ENCODE data around the gene CA9. TPM values are rescaled to one million over a fixed set of nuclear protein-coding genes. Genes with fewer than 3 reads are reported as not detected.

The CA9 gene
- polyA plus RNA-seq, 3 donors = not detected

- H3K4me2 ChIP-seq (replicated peaks; ENCODE audit: extremely low read depth, low read length, poor library complexity, severe bottlenecking) = peak within 1 kb of the TSS; percentile 90
- Mint-ChIP-seq H3K27me3 (ENCODE audit: low read depth in 3 of 3) (peaks cover 4 to 25% (median 6%) of the 10 kb centered on the region in 3 donors), H3K27ac (peak within 1 kb of the TSS in 3 of 7 donors; percentile 33 to 60 (median 38)), H3K4me1 (peaks cover 10% of the 10 kb centered on the region), H3K36me3 (no peaks in the 10 kb centered on the region), H3K9me3 (peaks cover 0 to 3% (median 0%) of the 10 kb centered on the region in 7 donors), H3K4me3 (peak within 1 kb of the TSS; percentile 88 to 91)
- peak within 1 kb of the TSS; percentile 94 for H2AFZ ChIP-seq (ENCODE audit: insufficient read depth, low read depth, low read length, poor library complexity, severe bottlenecking)
- TF ChIP-seq CTCF (IDR thresholded peaks at IDR 0.05) = no peak
- H4K20me1 ChIP-seq (ENCODE audit: insufficient read depth, low read length) = no peaks in the 10 kb centered on the region
- H3K27ac ChIP-seq (ENCODE audit: low read depth in 1 of 2, low read length in 2 of 2) = peak within 1 kb of the TSS in 1 of 2 donors; percentile 36
- 34% methylated on average over 46 of the region's 61 CpGs for WGBS (ENCODE audit: insufficient coverage)
- H3K9me3 ChIP-seq (replicated peaks in 1 of 2; ENCODE audit: control insufficient read depth in 1 of 2, insufficient read depth in 1 of 2, low read length in 2 of 2) = no peaks in the 10 kb centered on the region
- no peaks in the 10 kb centered on the region for H3K36me3 ChIP-seq (replicated peaks in 1 of 2; ENCODE audit: control insufficient read depth in 1 of 2, insufficient read depth in 2 of 2, low read length in 2 of 2)
- peaks cover 14 to 21% of the 10 kb centered on the region in 2 donors for H3K4me1 ChIP-seq (ENCODE audit: control insufficient read depth in 1 of 2, insufficient read depth in 2 of 2, low read length in 2 of 2)
- intact Hi-C loops (cut with micrococcal nuclease) = loop anchor here in 1 of 2 donors (10.0 kb wide), 1 partner anchor 45 kb away; no protein-coding TSS in a partner anchor
- H3K9ac ChIP-seq (ENCODE audit: insufficient read depth, low read length, poor library complexity, severe bottlenecking) = peak within 1 kb of the TSS; percentile 75
- no peaks in the 10 kb centered on the region for H3K79me2 ChIP-seq (ENCODE audit: insufficient read depth, low read length)
- DNase-seq = no peak
- peak within 1 kb of the TSS; percentile 86 to 93 (median 90) for H3K4me3 ChIP-seq (replicated peaks in 1 of 3; ENCODE audit: low read depth in 2 of 3, low read length in 3 of 3)
- H3K27me3 ChIP-seq (ENCODE audit: control insufficient read depth in 2 of 2, insufficient read depth in 2 of 2, low read length in 2 of 2) = peaks cover 0 to 15% of the 10 kb centered on the region in 2 donors
Measured at GRCh38 chr9:35689542-35690293, 16.0 kb downstream of the CA9 start, which contains the start of gene TPM2. TPM2 (minus strand) TSS chr9:35689925; CDS start chr9:35689817, 108 bp downstream.

- peaks cover 0 to 15% of the 10 kb centered on the region in 2 donors for H3K27me3 ChIP-seq (ENCODE audit: control insufficient read depth in 2 of 2, insufficient read depth in 2 of 2, low read length in 2 of 2)
- peak overlapping the region; percentile 75 for H3K9ac ChIP-seq (ENCODE audit: insufficient read depth, low read length, poor library complexity, severe bottlenecking)
- Mint-ChIP-seq H3K36me3 (no peaks in the 10 kb centered on the region), H3K27me3 (ENCODE audit: low read depth in 3 of 3) (peaks cover 4 to 25% (median 6%) of the 10 kb centered on the region in 3 donors), H3K27ac (no peak overlapping the region), H3K9me3 (peaks cover 0 to 3% (median 0%) of the 10 kb centered on the region in 7 donors), H3K4me3 (peak overlapping the region; percentile 82 to 91), H3K4me1 (peaks cover 10% of the 10 kb centered on the region)
- WGBS (ENCODE audit: insufficient coverage) = under 1% methylated on average over 21 of the region's 21 CpGs
- H2AFZ ChIP-seq (ENCODE audit: insufficient read depth, low read depth, low read length, poor library complexity, severe bottlenecking) = peak overlapping the region; percentile 94
- peak in 1 of 3 donors; percentile 12 for DNase-seq
- H3K4me2 ChIP-seq (replicated peaks; ENCODE audit: extremely low read depth, low read length, poor library complexity, severe bottlenecking) = peak overlapping the region; percentile 90
- no peak for TF ChIP-seq CTCF (IDR thresholded peaks at IDR 0.05)
- no peaks in the 10 kb centered on the region for H3K9me3 ChIP-seq (replicated peaks in 1 of 2; ENCODE audit: control insufficient read depth in 1 of 2, insufficient read depth in 1 of 2, low read length in 2 of 2)
- no peaks in the 10 kb centered on the region for H3K36me3 ChIP-seq (replicated peaks in 1 of 2; ENCODE audit: control insufficient read depth in 1 of 2, insufficient read depth in 2 of 2, low read length in 2 of 2)
- peak overlapping the region; percentile 86 to 93 (median 90) for H3K4me3 ChIP-seq (replicated peaks in 1 of 3; ENCODE audit: low read depth in 2 of 3, low read length in 3 of 3)
- H3K27ac ChIP-seq (ENCODE audit: low read depth in 1 of 2, low read length in 2 of 2) = no peak overlapping the region
- intact Hi-C loops (cut with micrococcal nuclease) = loop anchor here in 1 of 2 donors (10.0 kb wide), 1 partner anchor 45 kb away; no protein-coding TSS in a partner anchor
- H4K20me1 ChIP-seq (ENCODE audit: insufficient read depth, low read length) = no peaks in the 10 kb centered on the region
- H3K4me1 ChIP-seq (ENCODE audit: control insufficient read depth in 1 of 2, insufficient read depth in 2 of 2, low read length in 2 of 2) = peaks cover 14 to 21% of the 10 kb centered on the region in 2 donors
- no peaks in the 10 kb centered on the region for H3K79me2 ChIP-seq (ENCODE audit: insufficient read depth, low read length)
Measured at GRCh38 chr9:35690294-35690613, 16.5 kb downstream of the CA9 start.

All from CD14-positive monocyte (primary cell).